Endothelial cell (in vitro differentiated cells): ENCODE results near the gene TRPM3. TPM values are rescaled to one million over a fixed set of nuclear protein-coding genes. Genes with fewer than 3 reads are reported as not detected.

Source experiments
- DNase-seq: peaks from one replicate; pipeline ENCODE4 v3.0.0; 2021; ENCODE audit warnings: low spot score
- H3K27ac Mint-ChIP-seq: one replicate; pipeline ENCODE4 v1.8.0; 2021; ENCODE audit warnings: mixed read lengths, inconsistent platforms; ENCODE audit not compliant: unreplicated experiment
- H3K27me3 Mint-ChIP-seq: one replicate; pipeline ENCODE4 v1.8.0; 2021; ENCODE audit warnings: mild to moderate bottlenecking, moderate library complexity, mixed read lengths, inconsistent platforms; ENCODE audit not compliant: unreplicated experiment
- H3K36me3 Mint-ChIP-seq: one replicate; pipeline ENCODE4 v1.8.0; 2021; ENCODE audit warnings: mild to moderate bottlenecking, low read depth, mixed read lengths, inconsistent platforms; ENCODE audit not compliant: unreplicated experiment
- H3K4me1 Mint-ChIP-seq: one replicate; pipeline ENCODE4 v1.8.0; 2021; ENCODE audit warnings: mild to moderate bottlenecking, mixed read lengths, inconsistent platforms; ENCODE audit not compliant: unreplicated experiment
- H3K4me3 Mint-ChIP-seq: one replicate; pipeline ENCODE4 v1.8.0; 2021; ENCODE audit warnings: mild to moderate bottlenecking, mixed read lengths, inconsistent platforms; ENCODE audit not compliant: unreplicated experiment
- H3K9me3 Mint-ChIP-seq: one replicate; pipeline ENCODE4 v1.8.0; 2021; ENCODE audit warnings: mixed read lengths, inconsistent platforms; ENCODE audit not compliant: unreplicated experiment
- CTCF ChIP-seq: fragments of 200-600 bp; sonication (generic); IDR thresholded peaks from one replicate; pipeline ENCODE4 v1.5.0; 2021; ENCODE audit warnings: antibody characterized with exemption; ENCODE audit not compliant: unreplicated experiment
- total RNA-seq: library from RNA; stranded (reverse); fragmentation: NEBNext Ultra II Directional; extraction: Animal tissue kit (Norgen Biotek cat#: 25700); gene quantifications from one replicate; pipeline ENCODE4 v1.2.1, GENCODE V29; 2021; ENCODE audit not compliant: unreplicated experiment

Gene TRPM3
- total RNA-seq, 1 donor from 2014 or later: 0.54 TPM

- Mint-ChIP-seq H3K27me3 (no peaks in the 10 kb centered on the region), H3K9me3 (no peaks in the 10 kb centered on the region), H3K36me3 (no peaks in the 10 kb centered on the region), H3K4me3 (no peak overlapping the region), H3K4me1 (no peaks in the 10 kb centered on the region), H3K27ac (no peak overlapping the region)
- no peak for TF ChIP-seq CTCF
- DNase-seq: no peak
Observed at GRCh38 chr9:71096421-71097108, 24.9 kb downstream of the TRPM3 start.

- Mint-ChIP-seq H3K4me1 (no peaks in the 10 kb centered on the region), H3K36me3 (no peaks in the 10 kb centered on the region), H3K9me3 (no peaks in the 10 kb centered on the region), H3K27ac (no peak overlapping the region), H3K4me3 (no peak overlapping the region), H3K27me3 (no peaks in the 10 kb centered on the region)
- no peak for TF ChIP-seq CTCF
- no peak for DNase-seq
Observed at GRCh38 chr9:71094708-71095251, 26.6 kb downstream of the TRPM3 start.

GRCh38 chr9:71090896-71091295 lies 30.5 kb downstream of the TRPM3 start:
- H3K27ac Mint-ChIP-seq: no peak overlapping the region
- no peak for DNase-seq
- no peak overlapping the region for H3K4me3 Mint-ChIP-seq
- no peaks in the 10 kb centered on the region for H3K4me1 Mint-ChIP-seq
- H3K36me3 Mint-ChIP-seq: no peaks in the 10 kb centered on the region
- H3K27me3 Mint-ChIP-seq: no peaks in the 10 kb centered on the region
- TF ChIP-seq CTCF: no peak
- H3K9me3 Mint-ChIP-seq: no peaks in the 10 kb centered on the region

GRCh38 chr9:71079451-71079850 lies 42.0 kb downstream of the TRPM3 start:
- no peaks in the 10 kb centered on the region for H3K9me3 Mint-ChIP-seq
- no peak for DNase-seq

More at GRCh38 chr9:71079451-71079850, 42.0 kb downstream of the TRPM3 start:
- Mint-ChIP-seq H3K27me3 (no peaks in the 10 kb centered on the region), H3K27ac (no peak overlapping the region), H3K4me1 (peaks cover 2% of the 10 kb centered on the region), H3K4me3 (no peak overlapping the region), H3K36me3 (no peaks in the 10 kb centered on the region)
- TF ChIP-seq CTCF: no peak
